ENCODE measurements around the gene GYG1. TPM values are rescaled to one million over a fixed set of nuclear protein-coding genes. Genes with fewer than 3 reads are reported as not detected.

GYG1 gene
- total RNA-seq, 4 donors from 2014 or later: 19.8 to 89.8 (median 35.3) TPM

- H3K9me3 ChIP-seq: no peaks in the 10 kb centered on the region
- DNase-seq: no peak
- WGBS, 2 donors (ENCODE audit: low coverage in 1 of 2): 50 to 81% methylated on average over 1 of the region's 1 CpG
- intact Hi-C loops (cut with DNase I; ENCODE audit: low total_unique reads): no loop called here
- peaks cover 0 to 1% (median 0%) of the 10 kb centered on the region in 4 donors for H3K4me1 ChIP-seq
- no peaks in the 10 kb centered on the region for H3K27me3 ChIP-seq
- in situ Hi-C loops (cut with MboI; ENCODE audit: low pct_ligation_motif_present in 1 of 4, low pct_unique_long_range_greater_than_20kb in 1 of 4, low sequenced_read_pairs in 3 of 4): loop anchor here in 2 of 4 donors (25.0 kb wide), 2 partner anchors 150 to 525 kb away; no protein-coding TSS in a partner anchor
- TF ChIP-seq EP300 (IDR thresholded peaks at IDR 0.05; ENCODE audit: low read depth) (no peak), CTCF (IDR thresholded peaks at IDR 0.05) (no peak), POLR2AphosphoS5 (IDR thresholded peaks at IDR 0.05) (no peak), POLR2A (IDR thresholded peaks at IDR 0.05) (no peak)
- no peaks in the 10 kb centered on the region for H3K36me3 ChIP-seq
- H3K4me3 ChIP-seq: no peak overlapping the region
- H3K27ac ChIP-seq: no peak overlapping the region
These were observed 28.8 kb upstream of the GYG1 start for GRCh38 chr3:148962513-148962912.

- intact Hi-C loops (cut with DNase I; ENCODE audit: low total_unique reads): no loop called here
- no peaks in the 10 kb centered on the region for H3K9me3 ChIP-seq
- 98 to 100% methylated on average over 1 to 3 of the region's 3 CpGs for WGBS, 2 donors (ENCODE audit: low coverage in 1 of 2)
- TF ChIP-seq POLR2A (IDR thresholded peaks at IDR 0.05) (no peak), EP300 (IDR thresholded peaks at IDR 0.05; ENCODE audit: low read depth) (no peak), CTCF (IDR thresholded peaks at IDR 0.05) (no peak), POLR2AphosphoS5 (IDR thresholded peaks at IDR 0.05) (no peak)
- H3K36me3 ChIP-seq: no peaks in the 10 kb centered on the region
- no peak for DNase-seq
- H3K27me3 ChIP-seq: no peaks in the 10 kb centered on the region
- no peaks in the 10 kb centered on the region for H3K4me1 ChIP-seq
- H3K4me3 ChIP-seq: no peak overlapping the region
- in situ Hi-C loops (cut with MboI; ENCODE audit: low pct_ligation_motif_present in 1 of 4, low pct_unique_long_range_greater_than_20kb in 1 of 4, low sequenced_read_pairs in 3 of 4): loop anchor here in 3 of 4 donors (5.0 to 25.0 kb wide), 3 partner anchors 147 to 522 kb away; no protein-coding TSS in a partner anchor
- peak overlapping the region in 1 of 4 donors; percentile 24 for H3K27ac ChIP-seq
These were observed 26.5 kb upstream of the GYG1 start for GRCh38 chr3:148964809-148965208.

GRCh38 chr3:148968321-148968720, 23.0 kb upstream of the GYG1 start:
- no peak for DNase-seq
- Histone ChIP-seq H3K27me3 (no peaks in the 10 kb centered on the region), H3K36me3 (no peaks in the 10 kb centered on the region), H3K9me3 (no peaks in the 10 kb centered on the region), H3K4me3 (no peak overlapping the region), H3K27ac (no peak overlapping the region), H3K4me1 (no peaks in the 10 kb centered on the region)
- TF ChIP-seq POLR2AphosphoS5 (IDR thresholded peaks at IDR 0.05) (no peak), EP300 (IDR thresholded peaks at IDR 0.05; ENCODE audit: low read depth) (no peak), POLR2A (IDR thresholded peaks at IDR 0.05) (no peak)
- 88 to 89% methylated on average over 1 of the region's 1 CpG for WGBS, 2 donors (ENCODE audit: low coverage in 1 of 2)
- intact Hi-C loops (cut with DNase I; ENCODE audit: low total_unique reads) (no loop called here), in situ Hi-C loops (cut with MboI; ENCODE audit: low pct_ligation_motif_present in 1 of 4, low pct_unique_long_range_greater_than_20kb in 1 of 4, low sequenced_read_pairs in 3 of 4) (loop anchor here in 3 of 4 donors (5.0 to 25.0 kb wide), 3 partner anchors 144 to 519 kb away; no protein-coding TSS in a partner anchor)

GRCh38 chr3:148970271-148970670, 21.1 kb upstream of the GYG1 start:
- TF ChIP-seq EP300 (IDR thresholded peaks at IDR 0.05; ENCODE audit: low read depth): no peak
- no peak for TF ChIP-seq POLR2AphosphoS5 (IDR thresholded peaks at IDR 0.05)
- no peak for TF ChIP-seq POLR2A (IDR thresholded peaks at IDR 0.05)
- in situ Hi-C loops (cut with MboI; ENCODE audit: low pct_ligation_motif_present in 1 of 4, low pct_unique_long_range_greater_than_20kb in 1 of 4, low sequenced_read_pairs in 3 of 4) (loop anchor here in 2 of 4 donors (25.0 kb wide), 2 partner anchors 142 to 517 kb away; no protein-coding TSS in a partner anchor), intact Hi-C loops (cut with DNase I; ENCODE audit: low total_unique reads) (no loop called here)
- no peak for DNase-seq
- peaks cover 0 to 9% (median 0%) of the 10 kb centered on the region in 4 donors for H3K4me1 ChIP-seq
- no peaks in the 10 kb centered on the region for H3K27me3 ChIP-seq
- no peak overlapping the region for H3K4me3 ChIP-seq
- WGBS, 2 donors (ENCODE audit: low coverage in 1 of 2): 86 to 89% methylated on average over 3 to 7 of the region's 7 CpGs
- H3K36me3 ChIP-seq: no peaks in the 10 kb centered on the region
- H3K9me3 ChIP-seq: no peaks in the 10 kb centered on the region
- H3K27ac ChIP-seq: no peak overlapping the region

GRCh38 chr3:148971401-148972163, 19.8 kb upstream of the GYG1 start:
- in situ Hi-C loops (cut with MboI; ENCODE audit: low pct_ligation_motif_present in 1 of 4, low pct_unique_long_range_greater_than_20kb in 1 of 4, low sequenced_read_pairs in 3 of 4) (loop anchor here in 2 of 4 donors (25.0 kb wide), 2 partner anchors 141 to 516 kb away; no protein-coding TSS in a partner anchor), intact Hi-C loops (cut with DNase I; ENCODE audit: low total_unique reads) (no loop called here)
- no peak for DNase-seq
- H3K4me1 ChIP-seq: peaks cover 0 to 10% (median 0%) of the 10 kb centered on the region in 4 donors
- H3K4me3 ChIP-seq: no peak overlapping the region
- H3K9me3 ChIP-seq: no peaks in the 10 kb centered on the region
- H3K27me3 ChIP-seq: no peaks in the 10 kb centered on the region
- H3K36me3 ChIP-seq: no peaks in the 10 kb centered on the region
- 86 to 89% methylated on average over 1 of the region's 1 CpG for WGBS, 2 donors (ENCODE audit: low coverage in 1 of 2)
- TF ChIP-seq POLR2AphosphoS5 (IDR thresholded peaks at IDR 0.05) (peak in 2 of 3 donors; percentile 22 to 32), CTCF (IDR thresholded peaks at IDR 0.05) (no peak)
- H3K27ac ChIP-seq: peak overlapping the region in 1 of 4 donors; percentile 18
